ENCODE results near the gene KRTAP1-5.
A peak's percentile ranks its signal among the peaks of the same experiment; 100 is the strongest.
"Not testable (repeated sequence)": the region's sequence is repeated elsewhere in the genome, so short reads cannot be mapped to it uniquely, and the experiment has no call there.

KRTAP1-5 gene

DNA sequence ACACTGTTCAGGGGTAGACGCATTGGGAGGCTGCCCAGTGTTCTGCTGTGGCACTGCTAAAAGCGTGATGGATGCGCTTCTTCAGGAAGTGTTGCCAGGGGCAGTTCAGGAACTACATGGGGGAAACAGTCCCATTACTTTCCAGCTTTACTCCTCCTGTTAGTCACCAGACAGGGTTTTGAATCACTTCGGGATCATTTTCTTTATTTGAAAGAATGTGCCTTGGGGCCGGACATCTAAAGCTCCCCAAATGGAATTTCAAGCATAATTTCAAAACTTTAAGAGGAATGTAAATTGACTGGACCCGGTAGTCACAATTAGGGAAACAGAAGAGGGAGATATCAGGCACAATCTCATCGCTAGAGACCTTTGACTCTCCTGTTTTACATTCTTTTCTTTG is 21.4 kb upstream of the KRTAP1-5 start:
- no peak for DNase-seq (ENCODE audit: low spot score)

DNA sequence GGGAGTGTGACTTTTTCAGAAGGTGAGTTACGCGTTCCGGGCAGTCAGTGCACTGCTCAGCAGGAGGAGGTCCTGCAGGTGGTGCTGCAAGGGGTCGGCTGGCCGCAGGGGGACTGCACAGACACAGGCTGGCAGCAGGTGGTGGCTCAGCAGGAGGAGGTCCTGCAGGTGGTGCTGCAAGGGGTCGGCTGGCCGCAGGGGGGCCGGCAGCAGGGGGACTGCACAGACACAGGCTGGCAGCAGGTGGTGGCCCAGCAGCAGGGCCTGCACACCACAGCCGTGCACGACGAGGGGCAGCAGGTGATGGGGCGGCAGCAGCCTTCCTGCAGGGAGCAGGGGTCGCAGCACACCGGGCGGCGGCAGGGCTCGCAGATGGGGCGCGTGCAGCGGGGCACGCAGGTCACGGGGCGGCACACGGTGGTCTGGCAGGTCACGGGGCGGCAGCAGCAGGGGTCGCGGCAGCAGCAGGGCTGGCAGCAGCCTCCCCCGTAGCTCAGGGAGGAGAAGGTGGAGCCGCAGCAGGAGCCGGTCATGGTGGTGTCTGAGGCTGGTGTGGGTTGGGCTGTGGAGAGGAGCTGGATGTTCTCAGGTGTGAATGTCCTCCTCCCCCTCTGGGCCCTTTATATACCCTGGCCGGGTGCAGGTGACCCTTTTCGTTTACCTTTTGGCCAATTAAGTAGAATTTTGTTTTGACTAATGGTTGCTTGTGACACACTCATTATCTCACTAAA is 19.9 kb upstream of the KRTAP1-5 start, which contains the start of gene KRTAP2-1:
Gene KRTAP2-1 (minus strand): TSS at position 582 of the 731 bp plus-strand sequence. CDS start 49 bp downstream, at position 533.
- not testable (repeated sequence) for DNase-seq (ENCODE audit: low spot score)

DNA sequence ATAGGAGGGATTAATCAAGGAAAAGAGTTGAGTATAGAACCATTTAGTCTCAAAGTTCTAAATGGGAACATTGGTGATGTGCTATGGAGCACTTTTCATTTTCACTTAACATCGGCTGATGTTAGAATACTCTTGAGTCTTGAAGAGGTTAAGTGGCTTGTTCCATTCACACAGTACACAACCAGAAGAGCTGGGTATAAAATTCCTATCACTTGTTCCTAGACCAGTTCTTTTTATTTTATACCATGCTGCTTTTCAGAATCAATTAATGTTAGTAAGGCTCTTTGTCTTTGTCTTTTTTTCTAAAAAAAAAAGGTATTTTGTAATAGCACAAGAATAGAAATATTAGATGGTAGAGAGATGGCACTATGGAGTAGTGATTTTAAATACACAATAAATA is 15.9 kb upstream of the KRTAP1-5 start:
- no peak for DNase-seq (ENCODE audit: low spot score)

DNA sequence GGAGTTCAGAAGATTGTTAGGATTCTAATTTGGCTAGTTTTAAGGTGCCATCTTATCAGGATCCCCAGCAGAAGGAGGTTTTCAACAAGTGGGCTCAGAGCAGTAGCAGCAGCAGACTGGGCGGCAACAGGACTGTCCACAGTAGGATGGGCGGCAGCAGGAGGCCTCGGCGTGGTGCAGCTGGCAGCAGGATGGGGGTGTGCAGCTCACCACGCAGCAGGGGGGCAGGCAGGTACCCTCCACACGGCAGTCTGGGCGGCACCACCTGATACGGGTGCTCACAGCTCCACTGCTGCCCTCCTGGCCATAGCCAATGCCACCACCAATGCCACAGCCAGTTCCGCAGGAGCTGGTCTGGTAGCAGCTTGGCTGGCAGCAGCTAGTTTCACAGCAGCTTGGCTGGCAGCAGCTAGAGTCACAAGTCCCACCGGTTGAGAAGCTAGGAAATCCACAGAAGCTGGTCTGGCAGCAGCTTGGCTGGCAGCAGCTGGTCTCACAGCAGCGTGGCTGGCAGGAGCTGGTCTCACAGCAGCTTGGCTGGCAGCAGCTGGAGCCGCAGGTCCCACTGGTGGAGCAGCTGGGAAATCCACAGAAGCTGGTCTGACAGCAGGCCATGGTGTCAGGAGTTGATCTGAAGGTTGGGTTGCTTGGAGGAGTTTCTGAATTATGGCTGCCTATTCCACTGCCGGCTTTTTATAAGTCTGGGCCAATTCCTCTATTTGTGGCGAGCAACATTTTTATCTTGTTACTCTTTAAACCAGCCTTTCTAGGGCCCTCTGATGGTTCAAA is 14.0 kb upstream of the KRTAP1-5 start, which contains the start of gene KRTAP1-1:
Gene KRTAP1-1 (minus strand): TSS at position 668 of the 789 bp plus-strand sequence. CDS start 53 bp downstream, at position 615.
- DNase-seq (ENCODE audit: low spot score), result peak; percentile 0

DNA sequence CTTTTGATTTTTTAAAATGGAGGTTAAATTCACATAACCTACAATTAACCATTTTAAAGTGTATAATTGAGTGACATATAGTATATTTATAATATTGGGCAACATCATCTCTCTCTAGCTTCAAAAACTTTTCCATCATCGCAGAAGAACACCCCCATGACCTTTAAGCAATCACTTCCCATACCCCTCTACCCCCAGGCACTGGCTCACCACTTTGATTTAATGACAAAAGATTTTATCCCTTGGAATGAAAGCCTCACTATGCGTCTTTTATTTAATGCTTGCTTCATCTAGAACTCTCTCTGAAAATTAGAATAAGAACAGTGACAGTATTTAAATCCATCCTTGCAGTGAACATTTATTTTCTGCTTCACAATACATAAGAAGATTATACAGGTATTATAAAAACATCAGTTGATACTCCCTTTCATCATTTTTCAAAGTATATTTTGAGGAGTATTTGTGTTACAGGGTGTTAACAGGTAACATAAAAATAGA is 10.9 kb upstream of the KRTAP1-5 start:
- DNase-seq (ENCODE audit: low spot score), result no peak

DNA sequence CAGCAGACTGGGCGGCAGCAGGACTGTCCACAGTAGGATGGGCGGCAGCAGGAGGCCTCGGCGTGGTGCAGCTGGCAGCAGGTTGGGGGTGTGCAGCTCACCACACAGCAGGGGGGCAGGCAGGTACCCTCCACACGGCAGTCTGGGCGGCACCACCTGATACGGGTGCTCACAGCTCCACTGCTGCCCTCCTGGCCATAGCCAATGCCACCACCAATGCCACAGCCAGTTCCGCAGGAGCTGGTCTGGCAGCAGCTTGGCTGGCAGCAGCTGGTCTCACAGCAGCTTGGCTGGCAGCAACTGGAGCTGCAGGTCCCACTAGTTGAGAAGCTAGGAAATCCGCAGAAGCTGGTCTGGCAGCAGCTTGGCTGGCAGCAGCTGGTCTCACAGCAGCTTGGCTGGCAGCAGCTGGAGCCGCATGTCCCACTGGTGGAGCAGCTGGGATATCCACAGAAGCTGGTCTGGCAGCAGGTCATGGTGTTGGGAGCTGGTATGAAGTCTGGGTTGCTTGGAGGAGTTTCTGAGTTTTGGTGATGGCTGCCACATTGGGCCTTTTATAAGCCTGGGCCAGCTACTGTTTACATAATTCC is 7.4 kb upstream of the KRTAP1-5 start, which contains the start of gene KRTAP1-3:
Gene KRTAP1-3 (minus strand): TSS at position 529 of the 590 bp plus-strand sequence. CDS start 53 bp downstream, at position 476.
- not testable (repeated sequence) for DNase-seq (ENCODE audit: low spot score)

DNA sequence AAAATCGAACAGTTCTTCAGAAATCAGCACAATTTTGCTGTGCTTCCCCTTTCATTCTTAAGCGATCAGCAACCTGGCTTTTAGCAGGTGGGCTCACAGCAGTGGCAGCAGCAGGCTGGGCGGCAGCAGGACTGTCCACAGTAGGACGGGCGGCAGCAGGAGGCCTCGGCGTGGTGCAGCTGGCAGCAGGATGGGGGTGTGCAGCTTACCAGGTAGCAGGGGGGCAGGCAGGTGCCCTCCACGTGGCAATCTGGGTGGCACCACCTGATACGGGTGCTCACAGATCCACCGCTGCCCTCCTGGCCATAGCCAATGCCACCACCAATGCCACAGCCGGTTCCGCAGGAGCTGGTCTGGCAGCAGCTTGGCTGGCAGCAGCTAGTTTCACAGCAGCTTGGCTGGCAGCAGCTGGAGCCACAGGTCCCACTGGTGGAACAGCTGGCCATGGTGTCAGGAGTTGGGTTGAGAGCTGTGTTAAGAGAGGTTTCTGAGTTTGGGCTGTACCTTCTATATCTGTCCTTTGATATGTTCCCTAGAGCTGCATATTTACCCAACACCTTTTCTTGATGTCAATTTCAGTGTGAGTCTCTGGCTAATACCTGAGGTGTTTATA is 2.7 kb upstream of the KRTAP1-5 start, which contains the start of gene KRTAP1-4:
Gene KRTAP1-4 (minus strand): TSS at position 563 of the 613 bp plus-strand sequence. CDS start 117 bp downstream, at position 446.
- DNase-seq (ENCODE audit: low spot score), result no peak

DNA sequence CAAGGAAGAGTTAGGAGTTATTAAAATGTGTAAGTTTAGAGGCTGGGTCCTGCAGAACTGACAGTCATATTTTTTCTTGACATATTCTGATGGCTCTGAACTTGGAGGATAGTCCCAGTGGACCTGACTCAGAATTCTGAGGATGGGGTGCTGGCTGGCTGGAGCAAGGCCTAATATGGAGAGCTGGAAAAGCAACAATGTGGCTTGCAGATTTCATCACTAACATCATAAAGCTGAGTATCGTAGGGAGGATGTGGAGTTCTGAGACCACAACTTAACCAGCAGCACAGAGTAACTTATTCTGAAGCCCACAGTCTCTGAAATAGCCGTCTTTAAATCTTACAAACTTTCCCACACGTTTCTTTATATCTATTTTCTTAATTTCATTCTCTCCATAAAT is 2.3 kb downstream of the KRTAP1-5 start:
- DNase-seq (ENCODE audit: low spot score), result no peak

DNA sequence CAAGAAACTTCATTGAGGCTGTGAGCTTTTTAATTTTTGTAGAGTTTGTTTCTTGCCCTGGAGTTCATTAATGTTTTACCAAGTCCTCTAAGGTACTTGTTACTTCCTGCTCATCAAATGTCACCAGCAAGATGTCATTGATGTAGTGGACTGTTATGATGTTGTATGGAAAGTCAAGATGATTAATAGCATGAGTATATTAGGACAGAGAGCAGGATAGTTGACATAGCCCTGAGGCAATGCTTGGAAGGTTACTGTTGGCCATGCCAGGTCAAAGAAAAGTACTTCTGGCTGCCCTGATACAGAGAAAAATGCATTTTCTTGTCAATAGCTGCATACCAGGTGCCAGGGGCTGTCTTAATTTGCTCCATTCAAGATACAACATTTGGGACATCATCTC is 6.7 kb downstream of the KRTAP1-5 start:
- no peak for DNase-seq (ENCODE audit: low spot score)

DNA sequence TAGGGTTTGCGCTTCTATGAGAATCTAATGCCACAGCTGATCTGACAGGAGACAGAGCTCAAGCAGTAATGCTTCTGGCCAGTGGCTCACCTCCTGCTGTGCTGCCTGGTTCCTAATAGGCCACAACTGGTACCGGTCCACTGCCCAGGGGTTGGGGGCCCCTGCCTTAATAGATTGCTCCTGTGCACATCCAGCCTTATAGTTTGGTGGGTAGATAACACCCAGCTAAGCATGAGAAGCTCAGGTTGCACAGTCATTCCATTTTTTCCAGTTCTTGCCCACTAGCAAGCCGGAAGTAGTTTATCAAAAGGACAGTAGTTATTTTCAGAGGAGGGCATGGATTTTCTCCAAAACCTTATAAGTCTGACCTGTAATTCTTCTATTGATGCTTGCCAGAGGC is 7.6 kb downstream of the KRTAP1-5 start:
- no peak for DNase-seq (ENCODE audit: low spot score)

DNA sequence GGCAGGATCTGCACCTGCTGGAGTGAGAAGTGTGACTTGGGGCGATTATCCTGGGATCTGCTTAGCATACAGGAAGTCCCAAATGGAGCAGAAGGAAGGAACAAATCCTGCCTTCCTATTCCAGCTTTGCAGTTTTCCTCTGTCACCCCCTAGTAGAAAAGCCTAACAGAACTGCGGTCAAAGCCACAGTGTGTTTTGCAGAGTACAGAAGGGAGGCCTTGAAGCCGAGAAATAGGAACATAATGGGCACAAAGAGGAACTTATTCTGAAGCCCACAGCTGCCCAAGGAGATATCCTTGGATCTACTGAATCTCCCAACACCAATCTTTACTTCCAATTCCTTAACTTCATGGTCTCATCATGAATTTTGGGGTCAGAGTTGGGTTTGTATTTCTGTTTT is 8.5 kb downstream of the KRTAP1-5 start:
- DNase-seq (ENCODE audit: low spot score), result no peak

DNA sequence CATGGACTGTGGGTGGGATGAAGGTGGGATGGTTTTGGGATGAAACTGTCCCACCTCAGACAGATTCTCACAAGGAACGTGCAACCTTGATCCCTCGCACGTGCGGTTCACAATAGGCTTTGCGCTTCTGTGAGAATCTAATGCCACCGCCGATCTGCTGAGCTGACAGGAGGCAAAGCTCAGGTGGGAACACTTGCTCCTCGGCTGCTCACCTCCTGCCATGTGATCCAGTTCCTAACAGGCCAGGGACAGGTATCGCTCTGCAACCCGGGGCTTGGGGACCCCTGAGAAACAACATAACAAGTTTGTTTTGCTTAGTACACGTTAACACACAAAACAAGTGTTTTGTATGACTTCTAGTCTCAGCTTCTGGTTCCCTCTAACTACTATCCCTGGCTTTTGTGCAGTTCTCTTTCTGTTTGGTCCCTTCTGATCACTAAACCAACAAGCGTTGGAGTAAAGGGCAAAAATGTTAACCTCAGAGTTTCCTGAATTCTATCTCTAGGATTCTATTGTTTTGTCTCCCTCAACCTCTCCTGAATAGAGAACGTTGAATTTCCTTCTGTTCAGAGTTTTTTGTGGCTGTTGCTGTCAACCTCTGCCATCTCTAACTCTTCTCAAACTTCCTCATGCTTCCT is 10.3 kb downstream of the KRTAP1-5 start:
- DNase-seq (ENCODE audit: low spot score), result no peak

DNA sequence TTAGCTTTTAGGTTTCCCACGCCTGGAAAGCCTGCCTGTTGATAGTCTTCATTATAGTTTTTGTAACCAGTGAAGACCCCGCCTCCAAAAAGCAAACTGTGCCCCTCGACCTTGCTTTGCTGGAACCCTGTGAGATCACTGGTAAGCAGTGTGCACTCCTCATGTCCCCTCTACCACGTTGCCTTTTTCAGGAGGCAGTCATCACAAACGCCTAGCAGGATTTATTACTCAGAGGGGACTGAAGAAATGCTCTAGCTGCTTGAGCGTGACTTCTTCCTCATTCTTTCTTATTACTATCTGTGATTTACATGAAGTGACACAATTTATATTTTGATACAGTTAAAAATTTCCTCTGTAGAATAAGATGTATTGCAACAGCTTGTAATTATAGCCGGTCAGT is 11.6 kb downstream of the KRTAP1-5 start:
- DNase-seq (ENCODE audit: low spot score), result no peak

DNA sequence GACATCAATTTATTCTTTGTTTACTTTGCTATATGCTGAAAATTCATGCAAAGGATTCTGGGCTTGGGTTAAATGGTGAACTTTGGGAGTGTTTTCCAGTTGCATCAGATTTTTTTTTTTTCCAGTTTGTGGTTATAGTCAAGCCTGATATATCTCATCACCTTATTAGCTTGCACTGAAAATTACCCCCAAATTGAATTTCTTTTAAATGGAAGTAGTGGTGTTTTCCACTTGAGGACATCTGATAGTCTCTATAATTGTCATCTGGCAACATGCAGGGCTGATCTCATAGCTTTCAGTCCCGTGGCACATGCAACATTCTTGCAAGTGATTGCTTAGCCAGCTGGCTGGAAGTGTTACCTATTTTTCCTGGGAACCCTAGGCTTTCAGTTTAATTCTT is 13.4 kb downstream of the KRTAP1-5 start:
- no peak for DNase-seq (ENCODE audit: low spot score)

DNA sequence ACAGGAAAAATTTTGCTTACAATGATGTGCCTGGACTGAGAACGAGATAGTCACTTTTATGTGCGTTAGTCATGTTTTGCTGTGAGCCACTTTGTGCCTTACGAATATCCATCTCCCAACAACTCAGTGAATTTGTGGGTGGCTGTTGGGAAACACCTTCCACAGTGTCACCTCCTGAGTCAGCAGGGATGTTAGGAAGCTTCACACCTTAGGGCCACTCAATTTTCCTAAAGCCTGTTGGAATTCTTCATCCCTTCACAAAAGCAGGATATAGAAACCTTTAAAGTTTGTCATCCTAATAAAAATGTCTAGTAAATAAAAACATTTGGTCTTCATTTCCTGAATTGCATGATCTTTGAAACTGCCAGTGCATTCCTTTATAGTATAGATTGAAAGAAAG is 13.8 kb downstream of the KRTAP1-5 start:
- no peak for DNase-seq (ENCODE audit: low spot score)

DNA sequence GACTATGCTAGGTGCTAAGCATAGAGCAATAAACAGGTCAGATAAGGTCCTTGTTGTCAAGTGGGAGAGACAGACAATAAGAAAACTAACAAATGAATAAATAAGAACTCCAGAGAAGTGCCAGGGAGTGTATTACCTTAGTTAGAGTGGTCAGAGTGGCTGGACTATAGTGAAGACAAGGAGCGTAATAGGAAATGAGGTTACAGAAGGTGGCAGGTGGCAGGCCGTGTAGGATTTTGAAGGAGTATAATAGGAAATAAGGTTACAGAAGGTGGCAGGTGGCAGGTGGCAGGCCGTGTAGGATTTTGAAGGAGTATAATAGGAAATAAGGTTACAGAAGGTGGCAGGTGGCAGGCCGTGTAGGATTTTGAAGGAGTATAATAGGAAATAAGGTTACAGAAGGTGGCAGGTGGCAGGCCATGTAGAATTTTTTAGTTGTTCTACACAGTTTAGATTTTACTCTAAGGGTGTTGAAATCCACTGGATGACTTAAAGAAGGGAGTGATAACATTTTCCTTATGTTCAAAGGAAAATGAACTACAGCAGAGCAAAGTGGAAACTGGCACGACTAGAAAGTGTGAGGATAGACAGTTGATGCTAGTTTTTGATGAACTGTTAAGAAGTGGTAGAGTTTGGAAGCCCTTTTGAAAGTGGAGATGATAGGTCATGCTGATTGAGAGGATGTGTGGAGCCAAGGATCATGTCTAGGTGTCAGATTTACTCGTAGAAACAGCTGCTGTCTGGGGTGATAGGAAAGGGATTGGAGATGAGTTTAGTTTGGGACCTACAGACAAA is 14.5 kb downstream of the KRTAP1-5 start:
- no peak for DNase-seq (ENCODE audit: low spot score)

DNA sequence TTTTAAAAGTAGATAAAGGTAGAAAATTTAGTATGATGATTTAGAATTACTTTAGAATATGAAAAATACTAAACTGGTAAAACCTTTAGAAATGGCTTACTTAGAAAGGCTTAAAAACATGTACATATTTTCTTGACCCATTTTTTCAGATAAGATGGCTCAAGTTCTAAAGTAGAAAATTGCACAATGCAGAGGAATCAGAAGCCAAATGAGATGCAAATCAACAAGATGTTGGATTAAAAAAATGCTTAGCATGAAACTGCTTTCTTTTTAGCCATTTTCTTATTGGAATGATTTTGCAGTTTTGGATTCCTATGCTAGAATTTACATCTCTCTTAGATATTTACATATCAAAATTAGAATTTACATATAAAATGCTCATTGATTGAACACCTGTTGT is 16.6 kb downstream of the KRTAP1-5 start:
- no peak for DNase-seq (ENCODE audit: low spot score)

DNA sequence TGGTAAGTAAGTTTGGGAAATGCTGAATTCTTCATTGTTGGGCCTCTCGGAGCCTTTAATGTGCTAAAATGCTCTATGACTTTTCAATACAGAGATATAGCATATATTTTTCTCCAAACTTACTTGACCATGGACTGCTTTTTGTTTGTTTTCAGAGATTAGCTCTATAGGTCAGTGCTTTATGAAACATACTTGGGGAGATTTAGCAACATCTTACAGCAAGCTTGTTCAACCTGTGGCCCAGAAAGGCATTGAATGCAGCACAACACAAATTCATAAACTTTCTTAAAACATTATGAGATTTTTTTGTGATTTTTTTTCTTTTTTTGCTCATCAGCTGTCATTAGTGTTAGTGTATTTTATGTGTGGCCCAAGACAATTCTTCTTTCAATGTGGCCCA is 17.1 kb downstream of the KRTAP1-5 start:
- DNase-seq (ENCODE audit: low spot score), result no peak

DNA sequence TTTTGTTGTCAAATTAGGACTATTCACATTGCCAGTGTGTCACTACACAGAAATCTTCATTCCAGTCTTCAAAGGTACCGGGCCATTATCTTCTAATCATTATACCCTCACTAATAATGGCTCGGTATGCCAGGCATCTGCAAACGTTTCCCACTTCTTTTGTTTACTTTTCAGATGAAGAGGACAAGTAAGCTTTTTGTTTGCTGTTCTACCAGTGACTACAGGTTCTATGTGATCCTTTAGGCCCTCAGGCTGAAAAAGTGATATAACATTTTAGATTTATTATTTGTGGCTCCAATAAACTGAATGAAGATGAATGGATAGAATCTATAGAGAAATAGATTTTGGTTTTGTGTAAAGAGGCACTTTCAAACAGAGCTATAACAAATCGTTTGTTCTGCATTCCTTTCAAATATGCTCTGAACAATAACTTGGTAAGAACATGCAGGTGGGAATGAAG is 17.7 kb downstream of the KRTAP1-5 start:
- no peak for DNase-seq (ENCODE audit: low spot score)

DNA sequence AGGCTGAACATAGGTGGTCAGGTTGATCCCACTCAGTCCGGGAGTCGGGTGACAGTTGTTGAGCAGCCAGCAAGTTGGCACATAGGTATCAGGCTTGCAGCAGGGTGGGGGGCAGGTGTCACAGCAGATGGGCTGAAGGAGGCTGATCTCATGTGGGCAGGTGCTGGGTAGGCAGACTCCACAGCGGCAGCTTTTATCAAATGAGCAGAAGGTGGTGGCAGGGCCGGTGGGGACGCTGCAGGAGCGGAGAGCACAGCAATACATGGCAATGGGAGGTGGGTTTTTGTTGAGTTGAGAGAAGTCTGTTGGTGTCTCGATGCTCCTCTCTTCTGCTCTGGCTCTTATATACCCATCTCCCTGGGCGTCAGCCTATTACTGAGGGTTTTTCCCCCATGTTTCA is 18.2 kb downstream of the KRTAP1-5 start, which contains the start of gene KRTAP3-1:
Gene KRTAP3-1 (minus strand): TSS at position 318 of the 400 bp plus-strand sequence. CDS start 54 bp downstream, at position 264.
- DNase-seq (ENCODE audit: low spot score), result no peak
